HCT116 (cell line): Measurements from ENCODE around the gene NYAP1. TPM values are rescaled to one million over a fixed set of nuclear protein-coding genes. Genes with fewer than 3 reads are reported as not detected.

ENCODE experiments used
- ATAC-seq: fragments of 200-7000 bp; cut with Tn5 transposase; 2 replicates; pipeline ENCODE4 v1.9.1; 2020; ENCODE audit warnings: mild to moderate bottlenecking, moderate library complexity
- BruUV-seq: library from RNA; stranded (reverse); fragments of 400-500 nt; replicated peaks from 2 replicates; lab custom pipeline; 2021; lab: Mats Ljungman, UMichigan
- CTCF ChIA-PET: fragments of 300-600 bp; sonication (Branson Sonifier 250); formaldehyde crosslinking; loops from one replicate; lab custom pipeline; 2021; ENCODE audit warnings: antibody characterized with exemption; lab: Charles Lee
- POLR2A ChIA-PET: fragments of 300-600, 350-600 bp; sonication (Branson Sonifier 250); formaldehyde crosslinking; loops from one replicate; lab custom pipeline; 2021; ENCODE audit warnings: antibody characterized with exemption; lab: Charles Lee
- RAD21 ChIA-PET, 2 experiments: fragments of 300-600 bp; sonication (Branson Sonifier 250); formaldehyde crosslinking; loops; one replicate each; lab custom pipeline; 2023; ENCODE audit warnings: low total read pairs in 2 of 2; ENCODE audit not compliant: uncharacterized antibody in 2 of 2, unreplicated experiment in 2 of 2, low non-redundant PET in 1 of 2; lab: Charles Lee
- DNase-seq: peaks from one replicate; pipeline ENCODE4 v3.0.0-alpha.2; 2010; ENCODE audit warnings: low read depth, low spot score
- H2AFZ ChIP-seq: fragments of 200-600 bp; shearing (Covaris generic), sonication (generic); 2 replicates; pipeline ENCODE4 v1.6.1; 2017; ENCODE audit warnings: low read depth, mixed run types, mixed read lengths, antibody characterized with exemption, low read length; ENCODE audit not compliant: poor library complexity, severe bottlenecking
- H3K27ac ChIP-seq: 2 replicates; pipeline ENCODE4 v1.5.1; 2012; ENCODE audit warnings: low read depth, low read length
- H3K27me3 ChIP-seq: fragments of 200-600 bp; sonication (generic); 2 replicates; pipeline ENCODE4 v1.6.1; 2016; ENCODE audit warnings: mixed run types, low read length, mixed read lengths; ENCODE audit not compliant: insufficient read depth
- H3K36me3 ChIP-seq, 2 experiments: fragments of 200-500 bp in 1 of 2; fragments of 200-600 bp in 1 of 2; sonication (Bioruptor generic) in 1 of 2; sonication (generic) in 1 of 2; 2 replicates each; pipeline versions ENCODE4 v1.5.1 to v1.6.1; 2014 to 2016; ENCODE audit warnings: low read length in 2 of 2, inconsistent platforms in 1 of 2, mixed read lengths in 1 of 2, mixed run types in 1 of 2; ENCODE audit not compliant: insufficient read depth in 2 of 2, control insufficient read depth in 1 of 2
- H3K4me1 ChIP-seq, 2 experiments: fragments of 200-600 bp in 1 of 2; sonication (generic) in 1 of 2; 2 replicates each; pipeline versions ENCODE4 v1.5.1 to v1.6.1; 2012 to 2017; ENCODE audit warnings: low read length in 2 of 2, inconsistent platforms in 1 of 2, mild to moderate bottlenecking in 1 of 2, mixed read lengths in 1 of 2, mixed run types in 1 of 2, moderate library complexity in 1 of 2; ENCODE audit not compliant: insufficient read depth in 2 of 2, control insufficient read depth in 1 of 2
- H3K4me2 ChIP-seq: fragments of 200-600 bp; sonication (generic); 2 replicates; pipeline ENCODE4 v1.6.1; 2017; ENCODE audit warnings: mixed run types, low read length, mixed read lengths
- H3K4me3 ChIP-seq, 2 experiments: fragments of 200-600 bp in 1 of 2; sonication (generic) in 1 of 2; replicated peaks in 1 of 2; 2 replicates each; pipeline ENCODE4 v1.5.1; 2011 to 2016; ENCODE audit warnings: low read length in 2 of 2, control low read depth in 1 of 2, low read depth in 1 of 2, mild to moderate bottlenecking in 1 of 2, mixed read lengths in 1 of 2, mixed run types in 1 of 2
- H3K79me2 ChIP-seq: fragments of 200-600 bp; sonication (generic); 2 replicates; pipeline ENCODE4 v1.6.1; 2017; ENCODE audit warnings: mild to moderate bottlenecking, mixed run types, low read length, moderate library complexity, mixed read lengths; ENCODE audit not compliant: insufficient read depth
- H3K9ac ChIP-seq: fragments of 200-600 bp; sonication (generic); 2 replicates; pipeline ENCODE4 v1.6.1; 2016; ENCODE audit warnings: low read length, mixed read lengths
- H3K9me2 ChIP-seq: fragments of 200-600 bp; sonication (generic), shearing (Covaris generic); 2 replicates; pipeline ENCODE4 v1.6.1; 2017; ENCODE audit warnings: mixed run types, mild to moderate bottlenecking, moderate library complexity; ENCODE audit not compliant: insufficient read depth
- H3K9me3 ChIP-seq, 2 experiments: fragments of 200-500 bp in 1 of 2; fragments of 200-600 bp in 1 of 2; sonication (Bioruptor generic) in 1 of 2; sonication (generic) in 1 of 2; 2 replicates each; pipeline ENCODE4 v1.6.1; 2014 to 2017; ENCODE audit warnings: low read length in 2 of 2, mixed read lengths in 2 of 2, inconsistent platforms in 1 of 2, low read depth in 1 of 2, mild to moderate bottlenecking in 1 of 2, mixed run types in 1 of 2, moderate library complexity in 1 of 2; ENCODE audit not compliant: control insufficient read depth in 1 of 2, insufficient read depth in 1 of 2
- H4K20me1 ChIP-seq: fragments of 200-600 bp; sonication (generic), shearing (Covaris generic); 2 replicates; pipeline ENCODE4 v1.6.1; 2017; ENCODE audit warnings: mixed run types, mild to moderate bottlenecking, moderate library complexity; ENCODE audit not compliant: insufficient read depth
- CBX3 ChIP-seq: IDR thresholded peaks from 2 replicates; pipeline ENCODE4 v1.6.1; 2012; ENCODE audit warnings: low read depth
- ELF1 ChIP-seq: IDR thresholded peaks from 2 replicates; pipeline ENCODE4 v1.6.1; 2012; ENCODE audit warnings: low read depth, borderline replicate concordance
- EZH2 ChIP-seq: fragments of 200-600 bp; sonication (generic); IDR thresholded peaks from 2 replicates; pipeline ENCODE4 v1.6.1; 2017; ENCODE audit warnings: antibody characterized with exemption, mixed run types
- EZH2phosphoT487 ChIP-seq: fragments of 200-600 bp; IDR thresholded peaks from 2 replicates; pipeline ENCODE4 v1.6.1; 2018; ENCODE audit warnings: antibody characterized with exemption, borderline replicate concordance
- FOSL1 ChIP-seq: IDR thresholded peaks from 2 replicates; pipeline ENCODE4 v1.6.1; 2012; ENCODE audit warnings: low read depth
- JUND ChIP-seq: IDR thresholded peaks from 2 replicates; pipeline ENCODE4 v1.6.1; 2012
- POLR2AphosphoS5 ChIP-seq: IDR thresholded peaks from 2 replicates; pipeline ENCODE4 v1.6.1; 2011; ENCODE audit warnings: mild to moderate bottlenecking, low read depth, low read length, moderate library complexity
- RAD21 ChIP-seq: IDR thresholded peaks from 2 replicates; pipeline ENCODE4 v1.6.1; 2012; ENCODE audit warnings: low read depth, mild to moderate bottlenecking
- SRF ChIP-seq: IDR thresholded peaks from 2 replicates; pipeline ENCODE4 v1.6.1; 2012; ENCODE audit warnings: low read depth
- TCF7L2 ChIP-seq: IDR thresholded peaks from 2 replicates; pipeline ENCODE4 v1.7.0; 2011; ENCODE audit warnings: borderline replicate concordance, inconsistent platforms; ENCODE audit not compliant: insufficient read depth, insufficient read length; ENCODE audit errors: extremely low read depth
- YY1 ChIP-seq: IDR thresholded peaks from 2 replicates; pipeline ENCODE4 v1.6.1; 2011; ENCODE audit warnings: low read length, low read depth, moderate library complexity, mild to moderate bottlenecking; ENCODE audit not compliant: insufficient replicate concordance; ENCODE audit errors: extremely low read depth
- ZNF274 ChIP-seq: fragments of 200-500 bp; sonication (Bioruptor generic); IDR thresholded peaks from 2 replicates; pipeline ENCODE4 v1.6.1; 2014; ENCODE audit warnings: mild to moderate bottlenecking, low read depth, low read length, inconsistent platforms
- intact Hi-C: fragments of 100-400 bp; cut with micrococcal nuclease; formaldehyde crosslinking; loops from 2 replicates; pipeline ENCODE4 v1.10.0; 2022
- total RNA-seq: library from RNA; stranded (reverse); gene quantifications from one replicate; pipeline ENCODE4 v1.2.1, GENCODE V29; 2021; ENCODE audit not compliant: unreplicated experiment
- TF ChIP-seq, protein P1 (sequence below): IDR thresholded peaks from 2 replicates; pipeline ENCODE4 v1.6.1; 2012
- TF ChIP-seq, protein P2 (sequence below): IDR thresholded peaks from 2 replicates; pipeline ENCODE4 v1.6.1; 2012

The NYAP1 gene
- total RNA-seq, 1 experiment from 2014 or later = 6.7 TPM

DNA sequence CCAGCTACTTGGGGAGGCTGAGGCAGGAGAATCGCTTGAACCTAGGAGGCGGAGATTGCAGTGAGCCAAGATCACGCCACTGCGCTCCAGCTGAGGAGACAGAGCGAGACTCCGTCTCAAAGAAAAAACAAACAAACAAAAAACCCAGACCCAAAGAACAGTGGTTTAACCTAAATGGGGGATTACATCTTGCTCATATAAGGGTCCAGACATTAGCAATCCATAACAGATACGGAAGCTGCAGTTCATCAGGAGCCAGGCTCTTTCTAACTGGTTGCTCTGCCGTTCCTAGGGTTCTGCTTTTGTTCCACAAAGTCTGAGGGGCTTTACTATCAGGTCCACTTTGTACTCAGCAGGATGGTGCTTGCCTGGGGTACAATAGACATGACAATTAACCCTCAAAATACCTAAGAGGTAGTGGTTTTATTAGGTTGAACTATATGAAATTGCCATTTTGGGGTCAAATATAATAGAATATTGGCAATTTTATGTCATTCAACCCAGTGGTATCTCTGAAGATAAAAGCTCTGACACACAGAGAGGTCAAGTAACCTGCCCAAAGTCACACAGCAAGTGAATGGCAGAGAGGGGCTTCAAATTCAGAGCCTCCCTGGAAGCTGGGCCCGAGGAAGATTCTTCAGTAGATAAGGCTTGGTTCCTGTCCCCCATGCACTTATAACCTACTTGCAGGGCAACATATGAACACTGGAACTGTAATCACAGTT lies 21.3 kb downstream of the NYAP1 start (continued):
- TF ChIP-seq ELF1 (no peak), JUND (no peak), RAD21 (no peak), SRF (no peak), TCF7L2 (no peak), CBX3 (no peak), POLR2AphosphoS5 (no peak), FOSL1 (no peak), YY1 (no peak), ZNF274 (no peak)
- TF ChIP-seq, protein P1, sequence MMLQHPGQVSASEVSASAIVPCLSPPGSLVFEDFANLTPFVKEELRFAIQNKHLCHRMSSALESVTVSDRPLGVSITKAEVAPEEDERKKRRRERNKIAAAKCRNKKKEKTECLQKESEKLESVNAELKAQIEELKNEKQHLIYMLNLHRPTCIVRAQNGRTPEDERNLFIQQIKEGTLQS = no peak
- TF ChIP-seq, protein P2, sequence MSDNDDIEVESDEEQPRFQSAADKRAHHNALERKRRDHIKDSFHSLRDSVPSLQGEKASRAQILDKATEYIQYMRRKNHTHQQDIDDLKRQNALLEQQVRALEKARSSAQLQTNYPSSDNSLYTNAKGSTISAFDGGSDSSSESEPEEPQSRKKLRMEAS = no peak

DNA sequence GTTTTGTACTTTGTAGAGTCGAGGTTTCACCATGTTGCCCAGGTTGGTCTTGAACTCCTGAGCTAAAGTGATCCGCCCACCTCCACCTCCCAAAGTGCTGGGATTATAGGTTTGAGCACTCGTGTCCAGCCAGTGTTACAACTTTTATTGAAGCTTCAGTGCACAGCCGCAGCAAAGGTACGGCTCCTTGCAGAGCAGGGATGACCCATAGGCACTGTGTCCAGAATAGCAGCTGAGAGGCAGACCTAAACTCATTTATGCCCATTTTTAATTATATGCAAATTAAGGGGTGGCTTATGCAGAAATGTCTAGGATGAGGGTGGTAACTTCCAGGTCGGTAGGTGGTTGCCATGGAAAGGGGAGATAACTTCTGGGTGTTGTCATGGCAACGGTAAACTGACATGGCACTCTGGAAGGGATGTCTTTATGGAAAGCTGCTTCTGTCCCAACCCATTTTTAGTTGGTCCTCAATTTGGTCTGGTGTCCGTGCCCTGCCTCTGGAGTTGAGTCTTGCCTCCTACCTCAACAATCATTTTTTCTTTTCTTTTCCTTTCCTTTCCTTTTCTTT lies 22.7 kb downstream of the NYAP1 start:
- DNase-seq = no peak
- no peak overlapping the region for H2AFZ ChIP-seq
- no peaks in the 10 kb centered on the region for H3K36me3 ChIP-seq
- H3K27ac ChIP-seq = no peak overlapping the region
- H3K9ac ChIP-seq = no peak overlapping the region
- no peaks in the 10 kb centered on the region for H3K27me3 ChIP-seq
- intact Hi-C loops = no loop called here
- ChIA-PET POLR2A (no interaction called here), CTCF (interaction anchor here (0.9 kb wide), 1 partner anchor 24 kb away, joined by 4 read pairs; no protein-coding TSS in a partner anchor), RAD21 (no interaction called here)
- H3K4me2 ChIP-seq = no peak overlapping the region
- H4K20me1 ChIP-seq = no peaks in the 10 kb centered on the region
- H3K9me3 ChIP-seq = no peaks in the 10 kb centered on the region
- no peaks in the 10 kb centered on the region for H3K79me2 ChIP-seq
- H3K4me3 ChIP-seq = no peak overlapping the region
- no peak for TF ChIP-seq EZH2phosphoT487
- no peak for TF ChIP-seq SRF
- TF ChIP-seq, protein P2 = no peak
- TF ChIP-seq FOSL1 = no peak
- no peak for TF ChIP-seq EZH2
- H3K4me1 ChIP-seq = peaks cover 29 to 61% of the 10 kb centered on the region in 2 experiments
- ATAC-seq = no peak
- H3K9me2 ChIP-seq = no peaks in the 10 kb centered on the region
- BruUV-seq = no TSS peak
